ENCODE data around the gene HIP1.

GRCh38 chr7:75533926-75534325 is 204.8 kb downstream of the HIP1 start:
- TF ChIP-seq CTCF (IDR thresholded peaks at IDR 0.05) (no peak), POLR2AphosphoS5 (IDR thresholded peaks at IDR 0.05; ENCODE audit: insufficient read depth in 1 of 2, low read depth in 1 of 2) (no peak), POLR2A (IDR thresholded peaks at IDR 0.05) (no peak)
